Stimulated activated CD4-positive, alpha-beta T cell treated with anti-CD3 and anti-CD28 coated beads, Interleukin-4, amount 100 ng/mL, for 4 hours (primary cell): ENCODE measurements around the gene IDH2.
"Not testable (repeated sequence)": the region's sequence is repeated elsewhere in the genome, so short reads cannot be mapped to it uniquely, and the experiment has no call there.

Source experiments
- DNase-seq, 2 experiments: peaks; one replicate each; pipeline ENCODE4 v3.0.0-alpha.2; 2020

Gene IDH2

DNA sequence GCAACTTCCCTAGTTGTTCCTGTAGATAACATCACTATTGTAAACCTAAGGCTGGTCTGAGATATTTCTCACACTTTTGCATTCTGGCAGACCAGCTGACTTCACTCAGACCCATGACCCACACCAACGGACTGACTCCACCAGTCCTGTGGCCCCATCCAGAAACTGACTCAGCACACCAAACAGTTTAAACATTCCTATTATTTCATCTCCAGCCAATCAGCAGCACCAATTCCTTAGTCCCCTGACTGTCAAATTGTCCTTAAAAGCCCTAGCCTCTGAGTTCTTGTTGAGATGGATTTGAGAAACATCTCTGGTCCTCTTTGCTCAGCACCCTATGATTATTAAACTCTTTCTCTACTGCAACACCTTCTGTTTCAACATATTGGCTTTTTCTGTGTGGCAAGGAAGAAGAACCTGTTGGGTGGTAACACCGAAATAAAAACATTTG is 12.2 kb upstream of the IDH2 start:
- no peak for DNase-seq

GRCh38 chr15:90113166-90113565 is 10.9 kb upstream of the IDH2 start:
- no peak for DNase-seq

DNA sequence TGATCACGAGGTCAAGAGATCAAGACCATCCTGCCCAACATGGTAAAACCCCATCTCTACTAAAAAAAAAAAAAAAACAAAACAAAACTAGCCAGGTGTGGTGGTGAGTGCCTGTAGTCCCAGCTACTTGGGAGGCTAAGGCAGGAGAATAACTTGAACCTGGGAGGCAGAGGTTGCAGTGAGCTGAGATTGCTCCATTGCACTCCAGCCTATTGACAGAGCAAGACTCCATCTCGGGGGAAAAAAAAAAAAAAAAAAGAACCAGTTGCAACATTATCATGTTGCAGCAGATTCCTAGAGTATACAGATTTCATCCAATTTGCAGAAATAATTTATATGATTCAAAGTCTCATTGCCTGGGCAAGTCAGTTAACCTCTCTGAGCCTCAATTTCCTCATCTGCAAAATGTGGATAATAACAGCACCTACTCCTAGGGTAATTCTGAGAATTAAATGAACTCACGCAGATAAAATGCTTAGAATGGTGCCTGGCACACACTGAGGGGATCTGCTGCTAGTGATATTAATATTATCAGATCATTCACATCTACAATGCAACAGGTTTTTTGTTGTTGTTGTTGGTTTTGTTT is 7.0 kb upstream of the IDH2 start:
- not testable (repeated sequence) for DNase-seq

DNA sequence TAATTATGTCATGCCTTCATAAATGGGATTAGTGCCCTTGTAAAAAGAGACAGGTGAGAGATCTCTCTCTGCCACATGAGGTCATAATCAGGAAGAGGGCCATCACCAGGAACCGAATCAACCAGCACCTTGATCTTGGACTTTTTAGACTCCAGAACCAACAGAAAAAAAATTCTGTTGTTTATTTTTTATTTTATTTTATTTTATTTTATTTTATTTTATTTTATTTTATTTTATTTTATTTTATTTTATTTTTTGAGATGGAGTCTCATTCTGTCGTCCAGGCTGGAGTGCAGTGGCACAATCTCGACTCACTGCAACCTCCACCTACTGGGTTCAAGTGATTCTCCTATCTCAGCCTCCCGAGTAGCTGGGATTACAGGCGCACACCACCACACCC is 5.8 kb upstream of the IDH2 start:
- not testable (repeated sequence) for DNase-seq

GRCh38 chr15:90106522-90107117 is 4.4 kb upstream of the IDH2 start:
- no peak for DNase-seq

DNA sequence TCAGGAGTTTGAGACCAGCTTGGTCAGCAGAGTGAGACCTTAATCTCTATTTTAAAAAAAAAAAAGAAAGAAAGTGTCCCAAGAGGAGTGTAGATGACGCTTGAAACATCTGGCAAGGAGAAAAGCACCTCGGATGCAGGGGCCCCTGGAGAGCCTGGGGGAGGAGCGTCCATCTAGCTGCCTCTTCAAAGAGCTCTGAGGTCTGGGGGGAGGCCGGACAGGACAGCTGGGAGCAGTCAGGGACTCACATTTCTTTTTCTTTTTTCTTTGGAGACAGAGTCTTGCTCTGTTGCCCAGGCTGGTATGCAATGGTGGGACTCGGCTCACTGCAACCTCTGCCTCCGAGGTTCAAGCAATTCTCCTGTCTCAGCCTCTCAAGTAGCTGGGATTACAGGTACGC is 3.3 kb upstream of the IDH2 start:
- DNase-seq, result no peak

DNA sequence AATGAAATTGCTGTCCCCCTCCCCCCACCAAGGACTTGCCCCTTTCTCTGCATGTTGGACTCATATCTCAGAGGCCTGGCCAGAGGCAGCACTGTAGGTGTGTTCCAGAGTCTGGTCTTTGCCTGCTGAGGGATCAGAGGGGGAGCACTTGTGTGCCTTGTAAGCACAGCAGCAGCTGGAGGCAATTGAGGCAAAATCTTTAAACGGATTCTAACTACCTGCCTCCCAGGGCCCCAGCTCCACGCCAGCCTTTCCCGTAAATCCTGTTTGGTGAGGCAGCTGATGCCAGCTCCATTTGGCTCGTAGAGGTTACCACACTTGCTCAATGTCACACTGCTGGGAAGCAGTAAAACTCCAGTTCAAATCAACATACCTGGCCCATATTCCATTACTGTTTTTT is 2.3 kb upstream of the IDH2 start:
- no peak for DNase-seq

- no peak for DNase-seq
These were observed 1.5 kb upstream of the IDH2 start for GRCh38 chr15:90103701-90104329.

DNA sequence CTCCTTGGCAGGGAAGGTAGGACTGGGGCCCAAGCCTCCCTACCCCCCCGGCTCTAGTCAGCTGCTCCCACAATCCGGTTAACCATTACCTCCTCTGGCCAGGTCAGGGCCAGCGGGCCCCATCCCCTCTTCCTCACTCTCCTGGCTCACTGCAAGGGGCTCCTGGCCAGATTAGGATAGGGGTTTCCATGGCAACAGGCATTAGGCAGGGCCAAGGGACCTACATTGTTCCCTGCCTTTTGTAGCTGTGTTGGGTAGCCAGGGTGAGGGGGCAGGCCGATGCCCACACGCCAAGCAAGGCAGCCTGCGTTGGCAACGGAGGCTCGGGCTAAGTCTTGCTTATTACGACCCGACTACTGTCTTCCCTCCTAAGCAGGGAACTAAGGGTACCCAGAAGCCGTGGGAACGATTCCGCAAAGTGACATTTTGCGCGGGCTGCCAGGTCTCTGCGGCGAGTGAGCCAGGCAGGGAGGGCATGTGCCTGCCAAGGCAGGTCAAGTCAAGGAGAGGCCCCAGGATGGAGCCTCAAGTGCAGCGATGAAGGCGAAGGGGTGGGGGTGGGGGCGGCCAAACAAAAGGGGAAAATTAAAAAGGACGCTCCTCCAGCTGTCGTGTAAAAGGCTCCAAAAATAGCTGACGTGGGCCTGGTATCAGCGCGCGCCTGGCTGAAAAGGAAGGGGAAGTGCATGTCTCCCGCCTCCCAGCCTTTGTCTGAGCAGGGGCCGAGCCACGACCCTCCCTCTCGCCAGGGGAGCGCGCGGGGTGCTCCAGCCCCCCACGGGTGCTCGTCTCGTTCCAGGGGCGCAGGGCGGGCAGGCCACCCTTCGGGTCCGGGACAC is 919 bp downstream of the IDH2 start:
- DNase-seq, result peak in 1 of 2 experiments; percentile 33

DNA sequence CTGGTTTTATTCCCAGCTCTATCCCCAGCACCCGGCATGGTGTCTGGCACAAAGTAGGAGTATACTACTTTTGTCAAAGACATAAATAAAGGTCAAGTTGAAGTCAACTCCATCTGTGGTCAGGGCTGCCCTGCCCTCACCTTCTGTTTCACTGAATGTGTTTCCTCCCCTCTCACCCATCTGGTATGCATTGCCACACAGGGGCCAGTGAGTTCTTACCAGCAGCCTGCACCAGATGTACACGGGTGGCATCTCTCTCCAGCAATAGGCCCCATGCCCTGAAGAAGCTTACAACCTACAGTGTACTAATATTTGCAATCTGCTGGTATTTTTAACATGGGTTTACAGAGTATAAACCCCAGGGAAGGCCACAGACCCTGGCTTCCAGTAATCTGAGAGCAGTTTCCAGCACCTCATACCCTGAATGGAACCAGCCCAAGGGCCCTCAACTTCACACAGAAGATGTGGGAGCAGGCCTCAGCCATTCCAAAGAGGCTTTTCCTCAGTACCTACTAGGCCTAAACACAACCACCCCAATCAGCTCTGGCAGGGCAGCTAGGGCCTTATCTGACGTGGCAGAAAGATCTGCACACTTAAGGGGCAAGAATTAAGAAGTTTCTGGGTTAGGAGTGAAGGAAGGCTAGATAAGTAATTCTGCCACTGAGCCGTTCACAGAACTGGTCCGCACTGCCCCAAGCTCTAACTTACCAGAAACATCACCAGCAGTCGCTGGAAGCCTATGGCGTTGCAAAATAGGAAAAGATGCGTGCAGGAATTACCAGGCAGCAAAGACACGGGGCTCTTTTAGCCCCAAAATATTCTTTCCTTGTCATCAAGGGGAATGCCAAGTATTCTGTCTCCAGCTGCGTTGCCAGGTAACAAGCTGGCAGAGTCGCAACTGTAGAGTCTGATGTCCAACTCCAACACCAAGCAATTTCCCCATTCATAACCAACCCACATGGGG is 2.1 kb downstream of the IDH2 start:
- no peak for DNase-seq

DNA sequence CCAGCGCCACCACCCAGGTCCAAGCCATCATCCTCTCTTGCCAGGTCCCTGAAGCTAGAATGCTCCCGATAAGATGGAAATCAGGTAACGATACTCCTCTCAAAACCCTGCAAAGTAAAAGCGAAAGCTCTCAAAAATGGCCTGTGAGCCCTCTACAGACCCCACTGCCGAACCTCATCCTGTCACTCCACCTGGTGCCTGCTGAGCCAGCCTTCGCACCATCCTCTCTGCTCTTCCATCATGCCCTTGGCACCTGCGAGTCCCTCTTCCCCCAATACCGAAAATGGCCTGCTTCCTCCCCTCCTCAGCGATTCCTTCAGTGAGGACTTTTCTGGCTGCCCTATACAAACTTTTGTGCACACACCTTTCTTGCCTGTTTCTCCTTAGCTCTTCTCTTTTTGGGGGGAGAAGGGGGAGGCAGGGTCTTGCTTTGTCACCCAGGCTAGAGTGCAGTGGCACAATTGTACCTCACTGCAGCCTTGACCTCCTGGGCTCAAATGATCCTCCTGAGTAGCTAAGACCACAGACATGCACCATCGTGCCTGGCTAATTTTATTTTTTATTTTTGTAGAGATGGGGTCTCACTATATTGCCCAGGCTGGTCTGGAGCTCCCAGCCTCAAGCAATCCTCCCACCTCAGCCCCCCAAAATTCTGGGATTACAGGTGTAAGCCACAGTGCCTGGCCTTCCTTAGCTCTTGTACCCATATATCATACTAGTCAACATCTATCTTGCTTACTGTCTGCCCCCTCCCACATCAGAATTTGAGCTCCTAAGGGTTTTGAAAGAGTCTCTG is 3.0 kb downstream of the IDH2 start:
- peak in 1 of 2 experiments; percentile 34 for DNase-seq

DNA sequence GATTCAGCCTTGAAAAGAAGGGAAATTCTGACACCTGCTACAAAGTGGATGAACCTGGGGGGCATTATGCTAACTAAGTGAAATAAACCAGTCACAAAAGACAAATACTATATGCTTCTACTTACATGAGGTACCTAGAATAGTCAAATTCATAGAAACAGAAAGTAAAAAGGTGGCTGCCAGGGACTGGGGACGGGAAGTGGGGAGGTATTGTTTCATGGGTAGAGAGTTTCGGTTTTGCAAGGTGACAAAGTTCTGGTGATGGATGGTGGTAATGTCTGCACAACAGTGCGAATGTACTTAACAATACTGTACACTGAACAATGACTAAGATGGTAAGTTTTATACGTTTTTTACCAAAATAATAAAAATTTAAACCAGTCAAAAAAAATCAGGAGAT is 4.8 kb downstream of the IDH2 start:
- peak; percentile 36 to 68 for DNase-seq

GRCh38 chr15:90095521-90095959 is 6.7 kb downstream of the IDH2 start:
- DNase-seq, result no peak

DNA sequence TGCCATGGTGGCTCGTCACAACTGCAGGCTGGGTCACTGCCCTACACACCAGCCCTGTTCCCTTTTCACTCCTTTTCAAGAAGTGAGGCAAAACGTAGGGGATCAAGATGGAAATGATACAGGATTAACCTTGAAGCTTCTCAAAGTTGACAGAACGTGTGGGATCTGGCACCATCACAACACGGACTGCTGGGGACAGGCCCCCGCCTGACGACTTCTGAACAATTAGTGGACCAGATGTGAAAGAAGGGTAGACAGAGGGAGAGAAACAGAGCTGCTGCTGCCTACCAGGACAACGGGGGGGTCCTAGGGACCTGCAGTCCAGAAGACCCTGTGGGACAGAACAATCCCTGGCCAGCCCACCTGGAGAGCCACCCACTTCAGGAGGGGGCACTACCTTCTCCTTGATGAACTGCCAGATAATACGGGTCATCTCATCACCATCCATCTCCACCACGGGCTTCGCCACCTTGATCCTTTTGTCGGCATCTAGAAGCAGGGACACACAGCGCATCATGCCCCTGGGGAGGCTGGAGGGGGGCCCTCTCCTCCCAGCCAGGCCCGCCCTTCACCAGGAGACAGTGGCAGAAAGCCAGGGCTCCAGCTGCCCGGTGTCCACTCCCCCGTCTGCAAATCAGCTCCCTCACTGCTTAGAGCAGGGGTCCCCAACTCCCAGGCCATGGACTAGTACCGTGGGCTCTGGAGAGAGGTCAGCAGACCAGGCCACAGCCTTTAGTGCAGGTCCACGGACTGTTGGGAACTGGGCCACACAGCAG is 10.9 kb downstream of the IDH2 start:
- DNase-seq, result no peak

GRCh38 chr15:90090226-90090848 is 11.9 kb downstream of the IDH2 start:
- DNase-seq, result no peak

- DNase-seq, result no peak
These were observed 14.7 kb downstream of the IDH2 start for GRCh38 chr15:90087454-90088154.

- DNase-seq, result peak; percentile 43 to 48
These were observed 15.4 kb downstream of the IDH2 start for GRCh38 chr15:90086868-90087268.

GRCh38 chr15:90085565-90085964 is 16.7 kb downstream of the IDH2 start:
- DNase-seq, result no peak

DNA sequence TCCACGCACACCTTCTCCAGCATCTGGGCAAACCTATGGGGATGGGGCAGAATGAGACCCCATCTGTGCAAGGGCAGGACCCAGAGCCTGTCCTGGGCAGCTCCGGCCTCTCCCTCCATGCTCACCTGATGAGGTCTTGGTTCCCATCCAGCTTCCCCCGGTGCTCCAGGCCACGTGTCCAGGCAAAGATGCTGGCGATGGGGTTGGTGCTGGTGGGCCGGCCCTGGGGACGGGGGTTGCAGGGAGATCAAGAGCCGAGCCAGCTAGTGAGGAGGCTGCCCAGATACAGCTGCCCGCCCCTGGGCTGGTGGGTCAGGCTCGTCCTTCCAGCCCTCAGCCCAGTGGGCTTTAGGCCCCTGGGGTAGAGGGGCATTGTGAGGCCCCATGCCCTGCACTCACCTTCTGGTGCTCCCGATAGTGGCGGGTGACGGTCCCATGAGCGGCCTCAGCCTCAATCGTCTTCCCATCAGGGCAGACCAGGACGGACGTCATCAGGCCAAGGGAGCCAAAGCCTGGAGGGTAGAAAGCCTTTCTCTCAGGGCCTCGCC is 17.3 kb downstream of the IDH2 start:
- no peak for DNase-seq
